ENCODE results near the gene DEPDC1B.
A peak's percentile ranks its signal among the peaks of the same experiment; 100 is the strongest.

DEPDC1B gene

GRCh38 chr5:60673334-60673733 lies 26.6 kb downstream of the DEPDC1B start:
- H3K27me3 ChIP-seq (replicated peaks; ENCODE audit: control insufficient read depth, insufficient read depth, low read length) = no peaks in the 10 kb centered on the region
- no peak overlapping the region for H3K9ac ChIP-seq (ENCODE audit: low read length)
- H3K36me3 ChIP-seq (ENCODE audit: control insufficient read depth, insufficient read depth, low read length, severe bottlenecking) = no peaks in the 10 kb centered on the region
- DNase-seq (ENCODE audit: low read depth) = no peak
- no peak overlapping the region for H3K4me3 ChIP-seq (ENCODE audit: low read length)
- H3K9me3 ChIP-seq (ENCODE audit: control insufficient read depth, low read length) = no peaks in the 10 kb centered on the region
- H3K4me1 ChIP-seq (ENCODE audit: control insufficient read depth, insufficient read depth, low read length) = no peaks in the 10 kb centered on the region

GRCh38 chr5:60672693-60673264 lies 27.2 kb downstream of the DEPDC1B start:
- H3K9ac ChIP-seq (ENCODE audit: low read length) = no peak overlapping the region
- no peaks in the 10 kb centered on the region for H3K27me3 ChIP-seq (replicated peaks; ENCODE audit: control insufficient read depth, insufficient read depth, low read length)
- no peaks in the 10 kb centered on the region for H3K9me3 ChIP-seq (ENCODE audit: control insufficient read depth, low read length)
- DNase-seq (ENCODE audit: low read depth) = no peak
- H3K36me3 ChIP-seq (ENCODE audit: control insufficient read depth, insufficient read depth, low read length, severe bottlenecking) = no peaks in the 10 kb centered on the region
- no peak overlapping the region for H3K4me3 ChIP-seq (ENCODE audit: low read length)
- H3K4me1 ChIP-seq (ENCODE audit: control insufficient read depth, insufficient read depth, low read length) = no peaks in the 10 kb centered on the region

- no peaks in the 10 kb centered on the region for H3K36me3 ChIP-seq (ENCODE audit: control insufficient read depth, insufficient read depth, low read length, severe bottlenecking)
- no peak for DNase-seq (ENCODE audit: low read depth)
- H3K9ac ChIP-seq (ENCODE audit: low read length) = no peak overlapping the region
- no peaks in the 10 kb centered on the region for H3K27me3 ChIP-seq (replicated peaks; ENCODE audit: control insufficient read depth, insufficient read depth, low read length)
- no peak overlapping the region for H3K4me3 ChIP-seq (ENCODE audit: low read length)
- no peaks in the 10 kb centered on the region for H3K4me1 ChIP-seq (ENCODE audit: control insufficient read depth, insufficient read depth, low read length)
- H3K9me3 ChIP-seq (ENCODE audit: control insufficient read depth, low read length) = no peaks in the 10 kb centered on the region
Measured at GRCh38 chr5:60671899-60672692, 27.9 kb downstream of the DEPDC1B start.

GRCh38 chr5:60670749-60671148 lies 29.2 kb downstream of the DEPDC1B start:
- H3K4me1 ChIP-seq (ENCODE audit: control insufficient read depth, insufficient read depth, low read length) = no peaks in the 10 kb centered on the region
- no peaks in the 10 kb centered on the region for H3K36me3 ChIP-seq (ENCODE audit: control insufficient read depth, insufficient read depth, low read length, severe bottlenecking)
- H3K9ac ChIP-seq (ENCODE audit: low read length) = no peak overlapping the region

GRCh38 chr5:60668686-60669304 lies 31.2 kb downstream of the DEPDC1B start:
- Histone ChIP-seq H3K36me3 (ENCODE audit: control insufficient read depth, insufficient read depth, low read length, severe bottlenecking) (no peaks in the 10 kb centered on the region), H3K9me3 (ENCODE audit: control insufficient read depth, low read length) (no peaks in the 10 kb centered on the region)
- peak; percentile 76 for DNase-seq (ENCODE audit: low read depth)

More at GRCh38 chr5:60670749-60671148, 29.2 kb downstream of the DEPDC1B start:
- no peak overlapping the region for H3K4me3 ChIP-seq (ENCODE audit: low read length)
- no peak for DNase-seq (ENCODE audit: low read depth)
- no peaks in the 10 kb centered on the region for H3K27me3 ChIP-seq (replicated peaks; ENCODE audit: control insufficient read depth, insufficient read depth, low read length)
- no peaks in the 10 kb centered on the region for H3K9me3 ChIP-seq (ENCODE audit: control insufficient read depth, low read length)

GRCh38 chr5:60651872-60652620 lies 47.9 kb downstream of the DEPDC1B start:
- peaks cover 13% of the 10 kb centered on the region for H3K4me1 ChIP-seq (ENCODE audit: control insufficient read depth, insufficient read depth, low read length)
- H3K9me3 ChIP-seq (ENCODE audit: control insufficient read depth, low read length) = no peaks in the 10 kb centered on the region
- DNase-seq (ENCODE audit: low read depth) = peak; percentile 78
- H3K9ac ChIP-seq (ENCODE audit: low read length) = peak overlapping the region; percentile 0
- H3K36me3 ChIP-seq (ENCODE audit: control insufficient read depth, insufficient read depth, low read length, severe bottlenecking) = no peaks in the 10 kb centered on the region
- H3K4me3 ChIP-seq (ENCODE audit: low read length) = peak overlapping the region; percentile 62
- H3K27me3 ChIP-seq (replicated peaks; ENCODE audit: control insufficient read depth, insufficient read depth, low read length) = no peaks in the 10 kb centered on the region

More at GRCh38 chr5:60668686-60669304, 31.2 kb downstream of the DEPDC1B start:
- Histone ChIP-seq H3K4me3 (ENCODE audit: low read length) (no peak overlapping the region), H3K9ac (ENCODE audit: low read length) (no peak overlapping the region), H3K4me1 (ENCODE audit: control insufficient read depth, insufficient read depth, low read length) (no peaks in the 10 kb centered on the region), H3K27me3 (replicated peaks; ENCODE audit: control insufficient read depth, insufficient read depth, low read length) (no peaks in the 10 kb centered on the region)

- Histone ChIP-seq H3K27me3 (replicated peaks; ENCODE audit: control insufficient read depth, insufficient read depth, low read length) (no peaks in the 10 kb centered on the region), H3K36me3 (ENCODE audit: control insufficient read depth, insufficient read depth, low read length, severe bottlenecking) (no peaks in the 10 kb centered on the region), H3K4me1 (ENCODE audit: control insufficient read depth, insufficient read depth, low read length) (peaks cover 13% of the 10 kb centered on the region), H3K9ac (ENCODE audit: low read length) (no peak overlapping the region), H3K9me3 (ENCODE audit: control insufficient read depth, low read length) (no peaks in the 10 kb centered on the region), H3K4me3 (ENCODE audit: low read length) (no peak overlapping the region)
- peak; percentile 71 for DNase-seq (ENCODE audit: low read depth)
Measured at GRCh38 chr5:60649288-60649917, 50.6 kb downstream of the DEPDC1B start.

GRCh38 chr5:60648175-60648574 lies 51.8 kb downstream of the DEPDC1B start:
- DNase-seq (ENCODE audit: low read depth) = no peak
- Histone ChIP-seq H3K9me3 (ENCODE audit: control insufficient read depth, low read length) (no peaks in the 10 kb centered on the region), H3K27me3 (replicated peaks; ENCODE audit: control insufficient read depth, insufficient read depth, low read length) (no peaks in the 10 kb centered on the region), H3K9ac (ENCODE audit: low read length) (no peak overlapping the region), H3K36me3 (ENCODE audit: control insufficient read depth, insufficient read depth, low read length, severe bottlenecking) (no peaks in the 10 kb centered on the region), H3K4me1 (ENCODE audit: control insufficient read depth, insufficient read depth, low read length) (peaks cover 13% of the 10 kb centered on the region), H3K4me3 (ENCODE audit: low read length) (no peak overlapping the region)

GRCh38 chr5:60640901-60641300 lies 59.1 kb downstream of the DEPDC1B start:
- H3K4me1 ChIP-seq (ENCODE audit: control insufficient read depth, insufficient read depth, low read length) = no peaks in the 10 kb centered on the region
- H3K9me3 ChIP-seq (ENCODE audit: control insufficient read depth, low read length) = peaks cover 1% of the 10 kb centered on the region
- no peaks in the 10 kb centered on the region for H3K27me3 ChIP-seq (replicated peaks; ENCODE audit: control insufficient read depth, insufficient read depth, low read length)
- H3K36me3 ChIP-seq (ENCODE audit: control insufficient read depth, insufficient read depth, low read length, severe bottlenecking) = no peaks in the 10 kb centered on the region
- DNase-seq (ENCODE audit: low read depth) = no peak
- H3K9ac ChIP-seq (ENCODE audit: low read length) = no peak overlapping the region
- H3K4me3 ChIP-seq (ENCODE audit: low read length) = no peak overlapping the region

- Histone ChIP-seq H3K27me3 (replicated peaks; ENCODE audit: control insufficient read depth, insufficient read depth, low read length) (no peaks in the 10 kb centered on the region), H3K36me3 (ENCODE audit: control insufficient read depth, insufficient read depth, low read length, severe bottlenecking) (no peaks in the 10 kb centered on the region), H3K4me3 (ENCODE audit: low read length) (no peak overlapping the region), H3K9ac (ENCODE audit: low read length) (no peak overlapping the region), H3K9me3 (ENCODE audit: control insufficient read depth, low read length) (peaks cover 3% of the 10 kb centered on the region), H3K4me1 (ENCODE audit: control insufficient read depth, insufficient read depth, low read length) (no peaks in the 10 kb centered on the region)
- no peak for DNase-seq (ENCODE audit: low read depth)
Measured at GRCh38 chr5:60639544-60639943, 60.4 kb downstream of the DEPDC1B start.
